ENCODE data around the gene CBLIF.
"Not testable (repeated sequence)": the region's sequence is repeated elsewhere in the genome, so short reads cannot be mapped to it uniquely, and the experiment has no call there.

CBLIF gene

DNA sequence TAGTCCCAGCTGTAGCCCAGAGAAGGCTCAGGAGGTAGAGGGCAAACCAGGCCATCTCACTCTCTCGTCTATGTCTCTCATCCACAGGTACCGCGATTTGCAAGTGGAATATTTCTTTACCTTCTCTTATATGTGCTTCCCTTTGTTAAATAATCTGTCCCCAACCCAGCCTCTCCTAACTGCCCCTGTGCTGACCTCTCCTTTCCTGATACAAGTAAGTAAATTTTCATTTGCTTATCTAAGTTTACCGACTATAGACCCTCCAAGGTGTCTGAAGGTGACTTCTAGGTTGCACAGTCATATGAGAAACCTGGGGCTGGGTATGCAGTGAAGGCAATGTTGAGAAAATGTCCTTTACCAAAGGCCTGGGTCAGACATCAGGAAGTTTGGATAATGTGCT, at the start of gene CBLIF:
TSS of gene CBLIF (minus strand) at position 101 of the 400 bp plus-strand sequence. CDS start at position 55, 46 bp downstream.
- no peak for DNase-seq

DNA sequence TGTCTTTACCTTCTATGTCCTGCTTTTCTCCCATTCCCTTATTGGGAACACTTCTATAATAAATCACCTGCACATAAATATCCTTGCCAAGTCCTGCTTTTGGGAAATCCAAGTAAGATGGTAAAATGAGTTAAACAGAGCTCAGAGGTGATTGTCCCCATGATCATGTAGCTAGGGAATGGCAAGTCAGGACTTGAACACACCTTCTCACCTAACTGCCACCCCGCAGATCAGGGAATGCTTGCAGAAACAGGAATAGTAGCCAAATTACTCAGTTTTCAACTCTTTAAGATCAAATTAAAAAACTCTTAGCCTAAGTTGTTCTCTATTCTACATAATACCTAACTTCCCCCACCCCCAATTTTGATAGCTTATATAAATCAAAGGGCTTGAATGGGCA, 49.3 kb upstream of the CBLIF start:
- no peak for DNase-seq

DNA sequence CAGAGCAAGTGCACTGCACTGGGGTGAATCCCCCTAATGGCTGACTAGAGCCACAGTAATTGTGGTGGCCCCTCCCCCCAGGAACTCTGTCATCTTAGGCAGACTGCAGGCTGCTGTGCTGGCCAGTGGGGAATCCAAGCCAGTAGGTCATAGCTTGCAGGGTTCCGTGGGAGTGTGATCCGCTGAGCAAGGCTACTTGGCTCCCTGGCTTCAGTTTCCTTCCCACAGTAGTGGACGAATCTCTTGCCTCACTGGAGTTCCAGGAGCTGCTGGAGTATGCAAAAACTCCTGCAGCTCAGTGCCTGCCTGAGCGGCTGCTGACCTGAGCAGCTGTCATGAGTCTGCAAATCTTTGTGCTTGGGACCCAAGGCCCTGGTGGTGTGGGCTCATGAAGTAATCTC, 46.5 kb upstream of the CBLIF start:
- no peak for DNase-seq

DNA sequence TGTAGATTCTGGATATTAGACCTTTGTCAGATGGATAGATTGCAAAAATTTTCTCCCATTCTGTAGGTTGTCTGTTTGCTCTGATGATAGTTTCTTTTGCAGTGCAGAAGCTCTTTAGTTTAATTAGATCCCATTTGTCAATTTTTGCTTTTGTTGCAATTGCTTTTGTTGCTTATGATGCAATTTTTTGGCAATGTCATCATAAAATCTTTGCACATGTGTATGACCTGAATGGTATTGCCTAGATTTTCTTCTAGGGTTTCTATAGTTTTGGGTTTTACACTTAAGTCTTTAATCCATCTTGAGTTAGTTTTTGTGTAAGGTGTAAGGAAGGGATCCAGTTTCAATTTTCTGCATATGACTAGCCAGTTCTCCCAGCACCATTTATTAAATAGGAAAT, 41.9 kb upstream of the CBLIF start:
- DNase-seq: not testable (repeated sequence)

DNA sequence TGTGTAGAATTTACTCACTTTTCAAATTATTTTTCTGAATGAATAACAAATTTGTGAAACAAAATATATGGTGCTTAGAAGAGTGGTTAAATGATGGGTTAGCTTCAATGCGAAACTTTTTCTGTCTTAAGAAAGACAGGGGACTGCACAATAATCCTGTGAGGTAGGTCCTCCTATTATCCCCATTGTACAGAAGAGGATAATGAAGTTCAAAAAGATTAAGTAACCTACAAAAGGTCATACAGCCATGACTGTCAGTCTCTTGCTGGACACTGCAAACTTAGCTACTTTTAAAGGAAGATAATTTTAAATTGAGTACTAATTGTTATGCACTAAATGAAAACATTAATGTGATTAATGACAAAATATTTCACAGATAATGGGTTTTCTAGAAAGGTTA, 38.3 kb upstream of the CBLIF start:
- DNase-seq: no peak

DNA sequence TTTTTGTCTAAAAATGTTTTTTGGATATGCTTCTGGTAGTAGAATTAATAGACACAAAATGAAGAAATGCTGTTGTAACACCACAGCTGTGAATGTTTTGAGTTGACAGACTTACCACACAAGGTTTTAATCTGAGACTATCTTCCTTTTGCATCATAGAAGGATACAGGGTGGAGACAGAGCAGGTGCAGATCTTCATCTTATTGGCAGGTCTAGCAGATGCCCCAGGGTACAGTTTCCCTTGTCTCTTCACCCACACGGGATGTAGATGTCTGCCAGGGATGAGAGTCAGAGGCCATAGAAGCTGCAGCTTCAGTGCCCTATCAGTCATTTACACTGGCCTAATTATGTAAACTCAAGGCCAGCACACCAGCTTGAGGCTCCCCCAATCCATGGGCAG, 34.3 kb upstream of the CBLIF start:
- DNase-seq: no peak

GRCh38 chr11:59878575-59878974, 33.3 kb upstream of the CBLIF start, which contains the start of gene OOSP3:
TSS of gene OOSP3 (plus strand) at chr11:59878782. CDS start at chr11:59878809, 27 bp downstream.
- no peak for DNase-seq

GRCh38 chr11:59877784-59878183, 32.5 kb upstream of the CBLIF start:
- no peak for DNase-seq

- DNase-seq: no peak
These were observed 32.0 kb upstream of the CBLIF start for GRCh38 chr11:59877325-59877724.

- DNase-seq: no peak
These were observed 30.7 kb upstream of the CBLIF start for GRCh38 chr11:59875856-59876519.

DNA sequence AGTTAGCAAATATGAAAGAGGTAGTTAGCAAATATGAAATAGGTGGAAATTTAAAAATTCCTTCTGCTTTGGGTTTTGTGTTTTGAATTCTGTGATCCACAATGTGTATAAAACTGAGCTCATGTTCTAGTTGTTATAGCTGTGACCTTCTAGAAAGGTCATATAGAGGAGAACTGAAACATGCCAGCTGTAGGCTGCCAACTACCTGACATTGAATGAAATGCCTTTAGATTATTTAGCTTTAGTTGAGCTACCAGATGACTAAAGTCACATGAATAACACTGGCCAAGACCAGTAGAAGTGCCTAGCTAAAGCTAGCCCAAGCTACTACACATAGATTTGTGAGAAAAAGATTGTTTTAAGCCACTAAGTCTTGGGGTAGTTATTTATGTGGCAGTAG, 26.8 kb upstream of the CBLIF start:
- DNase-seq: no peak

DNA sequence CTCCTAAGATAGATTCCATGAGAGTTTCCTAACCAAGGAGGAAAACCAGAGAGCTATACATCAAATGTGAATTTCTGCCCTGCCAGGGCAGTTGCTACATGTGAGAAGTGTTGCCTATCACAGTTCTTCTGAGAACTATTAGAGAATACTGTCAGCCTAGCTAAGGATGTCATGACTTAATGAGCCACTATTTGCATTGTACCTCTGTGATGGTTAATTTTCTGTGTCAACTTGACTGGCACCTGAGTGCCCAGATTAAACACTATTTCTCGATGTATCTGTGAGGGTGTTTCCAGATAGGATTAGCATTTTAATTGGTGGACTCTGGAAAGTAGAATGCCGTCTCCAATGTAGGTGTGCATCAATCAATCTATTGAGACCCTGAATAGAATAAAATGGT, 22.6 kb upstream of the CBLIF start:
- DNase-seq: no peak

GRCh38 chr11:59866836-59867235, 21.5 kb upstream of the CBLIF start:
- no peak for DNase-seq

DNA sequence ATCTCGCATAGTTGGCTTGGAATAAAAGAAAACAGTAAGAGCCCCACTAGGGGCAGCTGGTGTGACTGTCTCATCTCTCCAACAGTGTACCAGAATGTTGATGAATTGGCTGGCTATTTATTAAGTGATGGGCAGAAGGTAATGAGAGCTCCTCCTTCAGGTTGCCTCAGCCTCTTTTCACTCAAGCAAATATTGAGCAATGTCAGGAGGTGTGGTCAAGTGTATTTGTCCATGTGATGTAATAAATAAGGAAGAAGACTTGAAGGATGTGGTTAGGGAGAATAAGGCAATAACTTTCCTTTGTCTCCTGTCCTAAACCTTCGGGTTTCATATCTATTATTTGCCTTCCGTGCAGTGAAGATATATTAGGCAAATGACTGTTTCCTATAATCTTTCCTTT, 21.1 kb upstream of the CBLIF start, which contains the start of gene TCN1:
TSS of gene TCN1 (minus strand) at position 91 of the 400 bp plus-strand sequence. CDS start at position 74, 17 bp downstream.
- DNase-seq: no peak

DNA sequence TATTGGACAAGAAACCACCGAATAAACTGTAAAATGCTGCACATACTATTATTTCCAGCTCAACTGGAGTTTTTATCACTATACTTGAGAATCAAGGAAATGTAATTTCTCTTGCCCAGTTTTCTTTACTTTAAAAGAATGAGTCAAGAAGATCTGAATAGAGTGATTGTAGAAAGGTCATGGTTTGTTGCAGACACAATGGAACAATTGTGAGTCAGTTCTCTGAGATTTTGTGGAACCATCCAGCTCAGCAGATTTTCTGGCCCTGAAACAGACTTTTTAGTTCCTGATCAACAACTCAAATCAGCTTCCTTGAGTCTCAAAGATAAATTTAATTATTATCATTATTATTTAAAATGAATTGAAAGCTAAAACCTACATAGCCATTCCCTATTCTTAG, 19.7 kb upstream of the CBLIF start:
- DNase-seq: no peak

DNA sequence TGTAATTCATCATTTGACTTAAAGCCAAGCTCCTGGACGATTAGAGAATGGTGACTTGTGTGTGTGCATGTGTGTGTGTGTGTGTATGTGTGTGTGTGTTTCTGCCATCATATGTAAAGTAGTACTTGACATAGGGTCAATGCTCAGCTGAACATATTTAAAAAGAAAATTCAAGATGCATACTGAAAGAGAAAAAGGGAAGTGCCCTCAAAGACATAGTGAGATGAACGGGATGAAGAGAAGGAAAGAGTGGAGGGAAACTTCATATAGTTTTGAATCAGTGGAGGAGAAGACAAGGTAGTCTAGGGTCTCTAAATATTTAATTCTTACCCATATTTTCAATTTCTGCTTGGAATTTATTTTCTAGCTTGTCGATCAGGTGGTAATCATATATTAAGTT, 17.0 kb upstream of the CBLIF start:
- no peak for DNase-seq

- DNase-seq: no peak
These were observed 14.4 kb upstream of the CBLIF start for GRCh38 chr11:59859673-59860072.

DNA sequence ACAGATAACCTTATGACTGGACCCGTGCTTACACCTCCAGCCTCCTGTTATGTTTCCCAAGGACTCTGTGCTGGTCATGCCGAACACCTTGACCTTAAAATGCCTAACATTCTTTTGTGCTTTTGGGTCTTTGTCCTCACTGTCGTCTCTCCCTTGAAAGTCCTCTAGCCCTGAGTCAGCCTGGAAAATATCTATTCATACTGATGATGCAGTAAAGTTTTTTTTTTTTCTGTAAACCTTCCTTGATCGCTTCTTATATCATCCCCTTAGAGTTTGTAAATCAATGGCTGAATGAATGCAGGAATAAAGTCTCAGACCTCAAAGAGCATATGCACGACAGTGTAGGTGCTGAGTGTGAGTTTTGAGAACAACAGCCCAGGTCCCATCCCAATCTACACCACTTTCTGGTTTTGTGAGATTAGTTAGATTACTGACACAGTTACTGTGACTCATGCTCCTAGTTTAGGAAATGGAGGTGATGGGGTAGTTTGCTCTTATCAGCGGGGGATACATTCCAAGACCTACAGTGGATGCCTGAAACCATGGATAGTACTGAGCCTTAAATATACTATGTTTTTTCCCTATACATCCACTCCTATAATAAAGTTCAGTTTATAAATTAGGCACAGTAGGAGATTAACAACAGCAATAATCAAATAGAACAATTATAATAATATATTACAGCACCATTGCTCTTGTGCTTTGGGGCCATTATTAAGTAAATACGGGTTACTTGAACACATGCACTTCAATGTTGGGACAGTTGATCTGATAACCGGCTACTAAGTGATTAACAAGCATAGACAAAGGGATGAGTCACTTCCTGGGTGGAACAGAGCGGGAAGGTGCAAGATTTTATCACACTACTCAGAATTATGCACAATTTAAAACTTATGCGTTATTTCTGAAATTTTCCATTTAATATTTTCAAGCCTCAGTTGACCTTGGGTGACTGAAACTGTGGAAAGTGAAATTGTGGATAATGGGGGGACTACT, 12.4 kb upstream of the CBLIF start:
- DNase-seq: no peak

- no peak for DNase-seq
These were observed 9.6 kb upstream of the CBLIF start for GRCh38 chr11:59854871-59855270.

GRCh38 chr11:59851416-59851815, 6.1 kb upstream of the CBLIF start:
- DNase-seq: not testable (repeated sequence)

DNA sequence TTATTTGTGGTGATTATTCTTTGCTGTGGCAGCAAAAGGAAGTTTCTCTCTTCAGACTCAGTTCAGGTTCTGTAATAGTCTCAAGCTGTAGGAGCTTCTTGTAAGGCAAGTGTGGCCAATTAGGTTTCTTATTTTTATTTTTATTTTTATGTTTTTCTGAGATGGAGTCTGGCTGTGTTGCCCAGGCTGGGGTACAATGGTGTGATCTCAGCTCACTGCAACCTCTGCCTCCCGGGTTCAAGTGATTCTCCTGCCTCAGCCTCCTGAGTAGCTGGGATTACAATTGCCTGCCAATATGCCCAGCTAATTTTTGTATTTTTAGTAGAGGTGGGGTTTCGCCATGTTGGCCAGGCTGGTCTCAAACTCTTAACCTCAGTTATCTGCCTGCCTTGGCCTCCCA, 4.3 kb upstream of the CBLIF start:
- DNase-seq: not testable (repeated sequence)

DNA sequence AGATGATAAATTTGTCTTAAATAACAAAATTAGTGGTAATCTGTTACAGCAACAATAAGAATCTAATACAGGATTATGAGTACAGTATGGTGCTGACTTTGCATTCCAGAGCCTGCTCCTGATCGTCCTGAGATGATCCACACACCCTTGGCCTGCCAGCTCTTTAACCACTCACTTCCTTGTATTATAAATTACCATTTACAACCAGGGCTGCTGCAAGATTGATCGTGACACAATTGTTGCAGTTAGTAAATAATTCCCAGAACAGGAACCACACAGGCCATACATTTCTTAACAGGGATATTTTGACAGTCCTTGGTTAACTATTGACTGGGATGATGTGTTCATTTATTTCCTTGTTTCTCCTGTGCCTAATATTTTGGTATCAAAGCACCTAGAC, 3.8 kb upstream of the CBLIF start:
- DNase-seq: no peak

GRCh38 chr11:59848439-59848838, 3.1 kb upstream of the CBLIF start:
- DNase-seq: not testable (repeated sequence)

- DNase-seq: no peak
These were observed 2.3 kb upstream of the CBLIF start for GRCh38 chr11:59847626-59848025.
